NT2/D1 (cell line): ENCODE data around the gene TSPYL2.

Experiments used
- DNase-seq: peaks from one replicate; pipeline ENCODE4 v3.0.0-alpha.2; 2011; ENCODE audit warnings: low read depth, low spot score
- H3K27me3 ChIP-seq: 2 replicates; pipeline ENCODE4 v1.6.0; 2011; ENCODE audit warnings: mild to moderate bottlenecking; ENCODE audit not compliant: insufficient read length, insufficient read depth
- H3K36me3 ChIP-seq: 2 replicates; pipeline ENCODE4 v1.6.1; 2011; ENCODE audit warnings: mild to moderate bottlenecking, low read length, mixed read lengths; ENCODE audit not compliant: insufficient read depth, insufficient read length
- H3K4me1 ChIP-seq: 2 replicates; pipeline ENCODE4 v1.5.1; 2011; ENCODE audit not compliant: insufficient read depth, insufficient read length
- H3K4me3 ChIP-seq: 2 replicates; pipeline ENCODE4 v1.5.1; 2011; ENCODE audit warnings: low read depth; ENCODE audit not compliant: insufficient read length
- H3K9ac ChIP-seq: 2 replicates; pipeline ENCODE4 v1.6.0; 2011; ENCODE audit warnings: low read depth; ENCODE audit not compliant: insufficient read length
- H3K9me3 ChIP-seq: 2 replicates; pipeline ENCODE4 v1.5.1; 2011; ENCODE audit warnings: mild to moderate bottlenecking, low read length; ENCODE audit not compliant: insufficient read depth
- SUZ12 ChIP-seq: IDR thresholded peaks from 2 replicates; pipeline ENCODE4 v1.6.1; 2011; ENCODE audit not compliant: insufficient read length, insufficient read depth; ENCODE audit errors: extremely low read depth
- YY1 ChIP-seq: IDR thresholded peaks from 2 replicates; pipeline ENCODE4 v1.6.1; 2011; ENCODE audit not compliant: insufficient read length, insufficient read depth
- ZNF274 ChIP-seq: IDR thresholded peaks from 2 replicates; pipeline ENCODE4 v1.6.1; 2011; ENCODE audit warnings: mild to moderate bottlenecking, low read depth, low read length

Gene TSPYL2

GRCh38 chrX:53128097-53128749 lies 46.1 kb downstream of the TSPYL2 start:
- H3K4me3 ChIP-seq, result no peak overlapping the region
- no peaks in the 10 kb centered on the region for H3K27me3 ChIP-seq
- DNase-seq, result no peak
- H3K36me3 ChIP-seq, result peaks cover 5% of the 10 kb centered on the region
- TF ChIP-seq ZNF274 (no peak), SUZ12 (no peak), YY1 (no peak)
- H3K9me3 ChIP-seq, result no peaks in the 10 kb centered on the region
- no peaks in the 10 kb centered on the region for H3K4me1 ChIP-seq
- no peak overlapping the region for H3K9ac ChIP-seq

GRCh38 chrX:53133400-53133799 lies 51.2 kb downstream of the TSPYL2 start:
- no peak overlapping the region for H3K9ac ChIP-seq
- no peak for DNase-seq
- H3K36me3 ChIP-seq, result peaks cover 2% of the 10 kb centered on the region
- H3K4me1 ChIP-seq, result no peaks in the 10 kb centered on the region
- no peaks in the 10 kb centered on the region for H3K9me3 ChIP-seq
- no peak overlapping the region for H3K4me3 ChIP-seq
- TF ChIP-seq YY1 (no peak), ZNF274 (no peak), SUZ12 (no peak)
- no peaks in the 10 kb centered on the region for H3K27me3 ChIP-seq

- H3K9ac ChIP-seq, result no peak overlapping the region
- H3K4me1 ChIP-seq, result no peaks in the 10 kb centered on the region
- H3K9me3 ChIP-seq, result no peaks in the 10 kb centered on the region
- DNase-seq, result no peak
- H3K4me3 ChIP-seq, result no peak overlapping the region
- H3K36me3 ChIP-seq, result peaks cover 2% of the 10 kb centered on the region
- no peaks in the 10 kb centered on the region for H3K27me3 ChIP-seq
- TF ChIP-seq YY1, result no peak
- no peak for TF ChIP-seq ZNF274
- TF ChIP-seq SUZ12, result no peak
Measured at GRCh38 chrX:53135581-53135980, 53.4 kb downstream of the TSPYL2 start.
